ENCODE measurements around the gene MACO1. TPM values are rescaled to one million over a fixed set of nuclear protein-coding genes. Genes with fewer than 3 reads are reported as not detected.

The MACO1 gene
- total and polyA plus RNA-seq, 4 donors: 15.3 to 23.2 (median 20.6) TPM

- H3K9ac ChIP-seq (ENCODE audit: low read depth in 1 of 2, low read length in 2 of 2): no peak overlapping the region
- H3K4me3 ChIP-seq (ENCODE audit: low read depth in 1 of 3, low read length in 3 of 3): no peak overlapping the region
- H3K4me1 ChIP-seq (ENCODE audit: control insufficient read depth in 4 of 4, insufficient read depth in 4 of 4, low read length in 3 of 4): no peaks in the 10 kb centered on the region
- WGBS: 91% methylated on average over 2 of the region's 2 CpGs
- TF ChIP-seq TAF1 (conservative IDR thresholded peaks at IDR 0.05): no peak
- TF ChIP-seq ATF3 (IDR thresholded peaks at IDR 0.05): no peak
- TF ChIP-seq FOXA1 (IDR thresholded peaks at IDR 0.05): no peak
- no peak for TF ChIP-seq GABPA (IDR thresholded peaks at IDR 0.05 in 1 of 2, conservative IDR thresholded peaks at IDR 0.05 in 1 of 2)
- no peak for TF ChIP-seq HNF4G (IDR thresholded peaks at IDR 0.05)
- no peak for TF ChIP-seq REST (IDR thresholded peaks at IDR 0.05)
- no peak for TF ChIP-seq YY1 (IDR thresholded peaks at IDR 0.05)
- TF ChIP-seq SP1 (IDR thresholded peaks at IDR 0.05): no peak
- no peak for TF ChIP-seq MAX (IDR thresholded peaks at IDR 0.05)
- no peak for TF ChIP-seq ZBTB33 (IDR thresholded peaks at IDR 0.05)
- no peak for TF ChIP-seq EGR1 (IDR thresholded peaks at IDR 0.05; ENCODE audit: low read depth in 2 of 2)
- TF ChIP-seq RAD21 (IDR thresholded peaks at IDR 0.05): no peak
- no peak for TF ChIP-seq HNF4A (conservative IDR thresholded peaks at IDR 0.05)
- no peak for TF ChIP-seq FOXA2 (IDR thresholded peaks at IDR 0.05)
- DNase-seq (ENCODE audit: low spot score): no peak
- H3K27ac ChIP-seq (ENCODE audit: low read depth in 1 of 2, low read length in 2 of 2): no peak overlapping the region
- no peaks in the 10 kb centered on the region for H3K36me3 ChIP-seq (ENCODE audit: control insufficient read depth in 4 of 4, insufficient read depth in 3 of 4, low read depth in 1 of 4, low read length in 3 of 4)
- no peaks in the 10 kb centered on the region for H3K27me3 ChIP-seq (ENCODE audit: control insufficient read depth in 4 of 4, insufficient read depth in 4 of 4, low read length in 3 of 4)
- peaks cover 0 to 3% (median 0%) of the 10 kb centered on the region in 4 donors for H3K9me3 ChIP-seq (ENCODE audit: control insufficient read depth in 4 of 4, low read length in 3 of 4)
Observed at GRCh38 chr1:25526753-25527152, 96.1 kb downstream of the MACO1 start.

GRCh38 chr1:25527226-25527846, 96.6 kb downstream of the MACO1 start:
- no peak for DNase-seq (ENCODE audit: low spot score)
- Histone ChIP-seq H3K9ac (ENCODE audit: low read depth in 1 of 2, low read length in 2 of 2) (no peak overlapping the region), H3K27ac (ENCODE audit: low read depth in 1 of 2, low read length in 2 of 2) (no peak overlapping the region), H3K9me3 (ENCODE audit: control insufficient read depth in 4 of 4, low read length in 3 of 4) (peaks cover 0 to 3% (median 0%) of the 10 kb centered on the region in 4 donors), H3K36me3 (ENCODE audit: control insufficient read depth in 4 of 4, insufficient read depth in 3 of 4, low read depth in 1 of 4, low read length in 3 of 4) (no peaks in the 10 kb centered on the region), H3K27me3 (ENCODE audit: control insufficient read depth in 4 of 4, insufficient read depth in 4 of 4, low read length in 3 of 4) (no peaks in the 10 kb centered on the region), H3K4me3 (ENCODE audit: low read depth in 1 of 3, low read length in 3 of 3) (no peak overlapping the region), H3K4me1 (ENCODE audit: control insufficient read depth in 4 of 4, insufficient read depth in 4 of 4, low read length in 3 of 4) (no peaks in the 10 kb centered on the region)
- 90% methylated on average over 12 of the region's 12 CpGs for WGBS
- TF ChIP-seq ZBTB33 (IDR thresholded peaks at IDR 0.05): no peak
- no peak for TF ChIP-seq YY1 (IDR thresholded peaks at IDR 0.05)
- no peak for TF ChIP-seq REST (IDR thresholded peaks at IDR 0.05)
- no peak for TF ChIP-seq MAX (IDR thresholded peaks at IDR 0.05)
- TF ChIP-seq FOXA1 (IDR thresholded peaks at IDR 0.05): no peak
- no peak for TF ChIP-seq JUND (IDR thresholded peaks at IDR 0.05)
- no peak for TF ChIP-seq CTCF (IDR thresholded peaks at IDR 0.05; ENCODE audit: low read depth, low read length, missing input control)
- TF ChIP-seq RXRA (IDR thresholded peaks at IDR 0.05): no peak
- TF ChIP-seq HNF4A (conservative IDR thresholded peaks at IDR 0.05): no peak
- TF ChIP-seq HNF4G (IDR thresholded peaks at IDR 0.05): no peak
- TF ChIP-seq EGR1 (IDR thresholded peaks at IDR 0.05; ENCODE audit: low read depth in 2 of 2): no peak
- no peak for TF ChIP-seq TAF1 (conservative IDR thresholded peaks at IDR 0.05)
